ENCODE data around the gene CDK19.

DNA sequence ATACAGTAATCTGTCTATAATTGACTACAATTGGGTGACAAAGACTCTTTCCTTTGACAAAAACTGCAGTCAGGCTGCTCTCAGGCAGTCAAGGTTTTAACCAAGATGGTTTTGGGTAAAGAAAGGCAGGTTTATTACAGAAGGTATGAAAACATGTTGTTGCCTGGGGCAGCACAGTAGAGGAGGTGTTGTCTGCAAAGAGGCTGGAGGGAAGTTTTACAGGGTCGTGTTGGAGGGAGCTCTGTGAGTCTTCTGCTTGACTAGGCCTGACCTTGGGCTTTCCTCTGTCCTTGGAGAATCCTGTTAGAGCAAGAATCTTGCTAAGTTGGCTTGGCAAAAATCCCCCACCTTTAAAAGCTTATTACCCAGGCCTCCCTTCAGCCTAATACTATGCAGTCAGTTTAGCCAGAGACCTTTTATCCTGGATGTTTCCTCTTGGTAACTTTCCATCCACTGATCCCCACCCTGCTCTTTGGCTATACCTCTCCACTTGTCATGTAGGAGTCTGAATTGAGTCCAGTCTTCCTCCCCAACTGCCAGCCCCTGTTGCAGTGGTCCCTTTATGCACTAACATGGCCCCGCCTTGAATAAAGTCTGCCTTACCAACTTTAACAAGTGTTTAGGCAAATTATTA, 195.9 kb downstream of the CDK19 start:
- TF ChIP-seq, protein P1, sequence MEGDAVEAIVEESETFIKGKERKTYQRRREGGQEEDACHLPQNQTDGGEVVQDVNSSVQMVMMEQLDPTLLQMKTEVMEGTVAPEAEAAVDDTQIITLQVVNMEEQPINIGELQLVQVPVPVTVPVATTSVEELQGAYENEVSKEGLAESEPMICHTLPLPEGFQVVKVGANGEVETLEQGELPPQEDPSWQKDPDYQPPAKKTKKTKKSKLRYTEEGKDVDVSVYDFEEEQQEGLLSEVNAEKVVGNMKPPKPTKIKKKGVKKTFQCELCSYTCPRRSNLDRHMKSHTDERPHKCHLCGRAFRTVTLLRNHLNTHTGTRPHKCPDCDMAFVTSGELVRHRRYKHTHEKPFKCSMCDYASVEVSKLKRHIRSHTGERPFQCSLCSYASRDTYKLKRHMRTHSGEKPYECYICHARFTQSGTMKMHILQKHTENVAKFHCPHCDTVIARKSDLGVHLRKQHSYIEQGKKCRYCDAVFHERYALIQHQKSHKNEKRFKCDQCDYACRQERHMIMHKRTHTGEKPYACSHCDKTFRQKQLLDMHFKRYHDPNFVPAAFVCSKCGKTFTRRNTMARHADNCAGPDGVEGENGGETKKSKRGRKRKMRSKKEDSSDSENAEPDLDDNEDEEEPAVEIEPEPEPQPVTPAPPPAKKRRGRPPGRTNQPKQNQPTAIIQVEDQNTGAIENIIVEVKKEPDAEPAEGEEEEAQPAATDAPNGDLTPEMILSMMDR (conservative IDR thresholded peaks at IDR 0.05 in 1 of 2, IDR thresholded peaks at IDR 0.05 in 1 of 2; ENCODE audit: low read depth in 1 of 2, low read length in 2 of 2): no peak
- no peak for TF ChIP-seq EZH2 (IDR thresholded peaks at IDR 0.05; ENCODE audit: low read length, missing control alignments)
